Astrocyte of the spinal cord (primary cell): ENCODE results near the gene GALNT18.

Source experiments
- DNase-seq: peaks from one replicate; pipeline ENCODE4 v3.0.0; 2011; ENCODE audit warnings: low read depth, low spot score
- H3K4me3 ChIP-seq: 2 replicates; pipeline ENCODE4 v1.5.1; 2011; ENCODE audit warnings: low read depth, mild to moderate bottlenecking, low read length, moderate library complexity
- CTCF ChIP-seq: IDR thresholded peaks from 2 replicates; pipeline ENCODE4 v1.5.1; 2012; ENCODE audit warnings: low read depth, mild to moderate bottlenecking, low read length, inconsistent platforms
- in situ Hi-C: cut with HindIII; loops from 2 replicates; pipeline ENCODE4 v1.10.0; 2017; ENCODE audit warnings: low sequenced_read_pairs

Gene GALNT18

GRCh38 chr11:11588243-11588642 lies 33.6 kb downstream of the GALNT18 start:
- no peak for DNase-seq
- in situ Hi-C loops = no loop called here
- no peak overlapping the region for H3K4me3 ChIP-seq
- TF ChIP-seq CTCF = no peak

GRCh38 chr11:11587122-11587521 lies 34.7 kb downstream of the GALNT18 start:
- H3K4me3 ChIP-seq = no peak overlapping the region
- no peak for TF ChIP-seq CTCF
- DNase-seq = no peak
- in situ Hi-C loops = no loop called here

GRCh38 chr11:11586465-11586864 lies 35.3 kb downstream of the GALNT18 start:
- H3K4me3 ChIP-seq = no peak overlapping the region
- in situ Hi-C loops = no loop called here
- DNase-seq = no peak
- no peak for TF ChIP-seq CTCF

- H3K4me3 ChIP-seq = no peak overlapping the region
These were observed 36.9 kb downstream of the GALNT18 start for GRCh38 chr11:11584937-11585336.

GRCh38 chr11:11584530-11584810 lies 37.3 kb downstream of the GALNT18 start:
- DNase-seq = peak; percentile 80
- in situ Hi-C loops = no loop called here
- no peak for TF ChIP-seq CTCF
- no peak overlapping the region for H3K4me3 ChIP-seq

More at GRCh38 chr11:11584937-11585336, 36.9 kb downstream of the GALNT18 start:
- in situ Hi-C loops = no loop called here
- no peak for DNase-seq
- TF ChIP-seq CTCF = no peak

- in situ Hi-C loops = no loop called here
- TF ChIP-seq CTCF = no peak
- no peak overlapping the region for H3K4me3 ChIP-seq
- DNase-seq = no peak
These were observed 37.8 kb downstream of the GALNT18 start for GRCh38 chr11:11583801-11584529.
